Esophagus squamous epithelium (tissue), 5 donors: ENCODE measurements around the gene BLMH. TPM values are rescaled to one million over a fixed set of nuclear protein-coding genes. Genes with fewer than 3 reads are reported as not detected.

Experiments used
- DNase-seq: peaks from one replicate; lab custom pipeline; 2025; lab: John Stamatoyannopoulos, UW
- H3K27ac ChIP-seq, 4 donors: fragments of 200-600 bp; sonication (generic); one replicate each; pipeline ENCODE4 v1.5.1; 2016 to 2019; ENCODE audit warnings: mild to moderate bottlenecking in 1 of 4
- H3K27me3 ChIP-seq, 4 donors: fragments of 200-600 bp; sonication (generic); 1 replicate in 3 of 4; 2 replicates in 1 of 4; pipeline versions ENCODE4 v1.5.1 to v1.6.0; 2017 to 2021; ENCODE audit warnings: antibody characterized with exemption in 1 of 4
- H3K36me3 ChIP-seq, 3 donors: fragments of 200-600 bp; sonication (generic); one replicate each; pipeline ENCODE4 v1.5.1; 2016 to 2019
- H3K4me1 ChIP-seq, 3 donors: fragments of 200-600 bp; sonication (generic); one replicate each; pipeline ENCODE4 v1.5.1; 2017 to 2019
- H3K4me3 ChIP-seq, 4 donors: fragments of 200-600 bp; sonication (generic); 1 replicate in 3 of 4; 2 replicates in 1 of 4; pipeline ENCODE4 v1.5.1; 2016 to 2019; ENCODE audit warnings: mild to moderate bottlenecking in 2 of 4, moderate library complexity in 1 of 4
- H3K9me3 ChIP-seq, 3 donors: fragments of 200-600 bp; sonication (generic); one replicate each; pipeline ENCODE4 v1.5.1; 2016 to 2019
- CTCF ChIP-seq, 6 experiments: fragments of 450-650 bp in 4 of 6; fragments of 200-600 bp in 2 of 6; sonication (generic) in 2 of 6; IDR thresholded peaks; one replicate each; pipeline ENCODE4 v1.5.1; 2016 to 2019; ENCODE audit warnings: antibody characterized with exemption in 6 of 6, mild to moderate bottlenecking in 4 of 6, moderate library complexity in 4 of 6
- POLR2A ChIP-seq, 4 donors: fragments of 450-650 bp; IDR thresholded peaks; one replicate each; pipeline ENCODE4 v1.6.1; 2017; ENCODE audit warnings: antibody characterized with exemption in 4 of 4, mild to moderate bottlenecking in 4 of 4, moderate library complexity in 3 of 4
- WGBS, 2 donors: methylation state at CpG; one replicate each; pipeline ENCODE4 v1.1.5; 2018; 5-methylcytosine and 5-hydroxymethylcytosine counted together
- intact Hi-C: fragments of 100-400 bp; cut with DNase I; formaldehyde crosslinking; loops from one replicate; pipeline ENCODE4 v1.15.0; 2022
- total RNA-seq, 4 donors: library from RNA; depleted of rRNA; stranded (reverse); fragments of >200 nt; gene quantifications; one replicate each; pipeline ENCODE4 v1.1.0, GENCODE V29; 2016
- donor health status: DM: yes; HTN: yes; CAD: no.

The BLMH gene
- total RNA-seq, 4 donors from 2014 or later = 18.4 to 41.4 (median 28.4) TPM

DNA sequence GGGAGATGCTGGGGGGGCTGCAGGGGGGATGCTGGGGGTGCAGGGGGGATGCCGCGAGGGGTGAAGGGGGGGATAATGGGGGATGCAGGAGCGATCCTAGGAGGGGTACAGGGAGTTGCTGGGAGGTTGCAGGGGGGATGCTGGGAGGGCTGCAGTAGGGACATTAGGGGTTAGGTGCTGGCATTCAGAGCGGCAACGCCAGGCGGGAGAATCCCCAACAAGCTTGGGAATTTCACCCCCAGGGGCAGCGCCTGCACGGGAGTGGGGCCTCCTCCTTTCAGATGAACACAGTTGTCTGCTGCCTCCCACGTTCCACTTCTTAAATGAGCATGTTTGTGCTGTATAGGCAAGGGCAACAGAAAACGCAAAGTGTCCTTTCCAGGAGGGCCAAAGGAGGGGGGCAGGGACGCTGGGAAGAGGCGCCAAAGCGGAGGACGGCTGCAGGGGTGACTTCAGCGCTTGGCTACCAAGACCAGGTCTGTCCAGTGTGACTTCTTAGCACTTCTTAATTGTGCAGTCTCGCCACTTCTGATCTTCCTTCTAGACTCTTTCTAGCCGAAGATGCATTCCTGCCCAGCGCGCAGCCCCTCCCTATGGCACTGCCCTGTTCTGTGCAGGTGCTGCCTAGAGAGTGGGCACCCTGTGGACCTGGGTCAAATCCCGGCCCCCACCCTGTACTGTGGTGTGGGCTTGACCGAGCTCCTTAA, 54.3 kb downstream of the BLMH start:
- no peak overlapping the region for H3K27ac ChIP-seq
- H3K36me3 ChIP-seq = no peaks in the 10 kb centered on the region
- TF ChIP-seq POLR2A (IDR thresholded peaks at IDR 0.05) = no peak
- DNase-seq = no peak
- H3K4me3 ChIP-seq = no peak overlapping the region
- no peaks in the 10 kb centered on the region for H3K9me3 ChIP-seq
- WGBS, 2 donors = 33 to 34% methylated on average over 18 to 19 of the region's 21 CpGs
- H3K4me1 ChIP-seq = peaks cover 16 to 56% (median 22%) of the 10 kb centered on the region in 3 donors
- intact Hi-C loops = no loop called here
- H3K27me3 ChIP-seq = peaks cover 0 to 69% (median 2%) of the 10 kb centered on the region in 4 donors

DNA sequence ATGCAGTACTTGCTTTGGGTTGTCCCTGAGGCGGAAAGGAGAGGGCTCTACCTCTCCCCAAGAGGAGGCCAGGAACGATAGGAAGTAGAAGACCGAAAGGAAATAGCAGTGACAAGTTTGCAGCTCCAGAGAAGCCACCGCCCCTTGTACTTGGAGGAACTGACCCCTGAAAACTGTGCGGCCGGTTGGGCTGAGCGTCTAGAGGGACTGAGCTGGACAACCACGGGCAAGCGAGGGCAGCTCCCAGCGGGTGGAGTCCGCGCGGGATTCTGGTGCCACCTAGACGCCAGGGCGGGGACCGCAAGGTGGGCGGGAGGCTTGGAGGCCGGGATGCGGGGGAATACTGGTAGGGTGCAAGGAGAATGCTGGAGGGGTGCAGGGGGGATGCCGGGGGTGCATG, 55.0 kb downstream of the BLMH start:
- WGBS, 2 donors = 3 to 7% methylated on average over 13 to 17 of the region's 20 CpGs
- Histone ChIP-seq H3K9me3 (no peaks in the 10 kb centered on the region), H3K4me1 (peaks cover 16 to 57% (median 22%) of the 10 kb centered on the region in 3 donors), H3K36me3 (no peaks in the 10 kb centered on the region), H3K27me3 (peaks cover 0 to 69% (median 2%) of the 10 kb centered on the region in 4 donors), H3K4me3 (peak overlapping the region; percentile 16 to 61 (median 58)), H3K27ac (no peak overlapping the region)
- intact Hi-C loops = no loop called here
- DNase-seq = no peak
- peak in 5 of 6 experiments; percentile 35 to 58 (median 43) for TF ChIP-seq CTCF (IDR thresholded peaks at IDR 0.05)
- no peak for TF ChIP-seq POLR2A (IDR thresholded peaks at IDR 0.05)

GRCh38 chr17:30236297-30236624, 55.5 kb downstream of the BLMH start:
- Histone ChIP-seq H3K27ac (peak overlapping the region in 3 of 4 donors; percentile 15 to 71 (median 60)), H3K4me3 (peak overlapping the region; percentile 42 to 61 (median 58)), H3K36me3 (no peaks in the 10 kb centered on the region), H3K9me3 (no peaks in the 10 kb centered on the region), H3K27me3 (peaks cover 0 to 69% (median 2%) of the 10 kb centered on the region in 4 donors), H3K4me1 (peaks cover 16 to 57% (median 22%) of the 10 kb centered on the region in 3 donors)
- TF ChIP-seq CTCF (IDR thresholded peaks at IDR 0.05) (no peak), POLR2A (IDR thresholded peaks at IDR 0.05) (no peak)
- DNase-seq = no peak
- intact Hi-C loops = no loop called here
- WGBS, 2 donors = 46 to 51% methylated on average over 10 of the region's 10 CpGs

- Histone ChIP-seq H3K36me3 (no peaks in the 10 kb centered on the region), H3K9me3 (no peaks in the 10 kb centered on the region), H3K4me1 (peaks cover 16 to 63% (median 22%) of the 10 kb centered on the region in 3 donors), H3K4me3 (peak within 1 kb of the TSS; percentile 42 to 61 (median 58)), H3K27ac (peak within 1 kb of the TSS in 3 of 4 donors; percentile 15 to 71 (median 60)), H3K27me3 (peaks cover 0 to 67% (median 2%) of the 10 kb centered on the region in 4 donors)
- WGBS, 2 donors = 2 to 17% methylated on average over 10 to 31 of the region's 82 CpGs
- TF ChIP-seq CTCF (IDR thresholded peaks at IDR 0.05) (no peak), POLR2A (IDR thresholded peaks at IDR 0.05) (no peak)
- DNase-seq = no peak
- intact Hi-C loops = no loop called here
These were observed 56.1 kb downstream of the BLMH start, which contains the start of gene SLC6A4 for GRCh38 chr17:30235386-30236296. Gene SLC6A4 (minus strand): TSS chr17:30235697. CDS start chr17:30221958, 13,739 bp downstream.

GRCh38 chr17:30234964-30235363, 56.8 kb downstream of the BLMH start:
- WGBS, 2 donors = 26 to 37% methylated on average over 9 to 11 of the region's 12 CpGs
- H3K27me3 ChIP-seq = peaks cover 0 to 63% (median 2%) of the 10 kb centered on the region in 4 donors
- DNase-seq = no peak
- H3K4me1 ChIP-seq = peaks cover 16 to 69% (median 26%) of the 10 kb centered on the region in 3 donors
- H3K36me3 ChIP-seq = no peaks in the 10 kb centered on the region
- no peak for TF ChIP-seq CTCF (IDR thresholded peaks at IDR 0.05)
- TF ChIP-seq POLR2A (IDR thresholded peaks at IDR 0.05) = no peak
- H3K9me3 ChIP-seq = no peaks in the 10 kb centered on the region
- intact Hi-C loops = loop anchor here (5.0 kb wide), 1 partner anchor 128 kb away; no protein-coding TSS in a partner anchor
- H3K4me3 ChIP-seq = peak overlapping the region; percentile 42 to 61 (median 58)
- H3K27ac ChIP-seq = peak overlapping the region in 2 of 4 donors; percentile 60 to 71
